Measurements from ENCODE around the gene PTPRN2. TPM values are rescaled to one million over a fixed set of nuclear protein-coding genes. Genes with fewer than 3 reads are reported as not detected.

PTPRN2 gene
- polyA plus RNA-seq, 6 donors from 2014 or later, result 1.4 to 4.6 (median 3.8) TPM

GRCh38 chr7:158120716-158121115 is 466.9 kb downstream of the PTPRN2 start:
- no peaks in the 10 kb centered on the region for H3K27me3 Mint-ChIP-seq
- no peak overlapping the region for H3K27ac Mint-ChIP-seq
- H3K9me3 Mint-ChIP-seq, result peaks cover 6 to 54% (median 37%) of the 10 kb centered on the region in 7 donors
- H3K4me3 Mint-ChIP-seq, result no peak overlapping the region
- H3K36me3 Mint-ChIP-seq, result peaks cover 5 to 16% of the 10 kb centered on the region in 2 donors
- H3K4me1 Mint-ChIP-seq, result no peaks in the 10 kb centered on the region
- DNase-seq (no peak), ATAC-seq (ENCODE audit: low read depth in 2 of 2) (no peak)

DNA sequence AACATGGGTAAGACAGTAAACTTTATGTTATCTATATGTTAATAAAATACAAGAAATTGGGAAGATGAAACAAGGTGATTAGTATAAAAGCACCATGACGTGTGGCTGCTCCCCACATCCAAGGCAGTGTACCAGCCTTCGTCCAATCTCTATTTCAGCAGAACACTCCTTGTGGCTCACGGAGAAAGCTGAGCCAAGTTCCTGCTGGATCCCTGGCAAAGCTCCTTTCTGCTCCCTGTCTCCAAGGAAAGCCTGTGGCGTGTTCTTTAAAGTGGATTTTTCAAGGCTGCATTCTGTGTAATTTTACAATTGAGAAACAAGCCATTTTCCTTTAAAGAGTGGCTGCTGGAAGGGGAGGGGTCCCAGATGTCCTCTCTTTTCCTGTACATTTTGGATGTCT is 467.3 kb downstream of the PTPRN2 start:
- H3K9me3 Mint-ChIP-seq, result peaks cover 6 to 54% (median 40%) of the 10 kb centered on the region in 7 donors
- H3K36me3 Mint-ChIP-seq, result peaks cover 7 to 16% of the 10 kb centered on the region in 2 donors
- ATAC-seq (ENCODE audit: low read depth in 2 of 2), result no peak
- no peak for DNase-seq
- H3K4me3 Mint-ChIP-seq, result no peak overlapping the region
- H3K27me3 Mint-ChIP-seq, result no peaks in the 10 kb centered on the region
- no peaks in the 10 kb centered on the region for H3K4me1 Mint-ChIP-seq
- H3K27ac Mint-ChIP-seq, result no peak overlapping the region

DNA sequence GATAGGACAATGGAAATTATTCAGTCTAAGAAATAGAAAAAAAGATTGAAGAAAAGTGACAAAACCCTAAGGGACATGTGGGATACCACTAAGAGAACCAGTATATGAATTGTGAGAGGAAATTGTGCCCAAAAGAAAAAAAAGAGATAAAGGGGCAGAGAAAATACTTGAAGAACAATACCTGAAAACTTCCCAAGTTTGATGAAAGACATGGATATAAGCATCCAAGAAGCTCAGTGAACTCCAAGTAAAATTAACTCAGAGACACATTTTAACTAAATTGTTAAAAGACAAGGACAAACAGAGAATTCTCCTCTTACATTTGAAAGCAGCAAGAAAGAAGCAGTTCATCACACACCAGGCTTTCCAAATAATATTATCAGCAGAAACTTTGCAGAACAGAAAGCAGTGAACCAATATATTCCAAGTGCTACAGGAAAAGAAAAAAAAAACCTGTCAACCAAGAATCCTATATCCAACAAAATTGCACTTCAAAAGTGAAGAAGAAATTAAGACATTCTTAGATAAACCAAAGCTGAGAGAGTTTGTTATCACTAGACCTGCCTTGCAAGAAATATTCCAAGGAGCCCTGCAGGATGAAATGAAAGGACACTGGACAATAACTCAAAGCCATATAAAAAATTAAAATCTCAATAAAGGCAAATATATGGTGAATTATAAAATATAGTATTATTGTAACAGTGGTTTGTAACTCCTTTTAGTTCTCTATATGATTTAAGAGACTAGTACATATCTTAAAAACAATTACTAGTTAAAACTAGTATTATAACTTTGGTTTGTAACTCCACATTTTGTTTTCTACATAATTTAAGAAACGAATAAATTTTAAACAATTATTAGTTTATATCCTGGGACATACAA is 470.0 kb downstream of the PTPRN2 start:
- no peak for ATAC-seq (ENCODE audit: low read depth in 2 of 2)
- H3K9me3 Mint-ChIP-seq, result peaks cover 20 to 66% (median 46%) of the 10 kb centered on the region in 7 donors
- no peak overlapping the region for H3K4me3 Mint-ChIP-seq
- peaks cover 0 to 4% (median 0%) of the 10 kb centered on the region in 3 donors for H3K4me1 Mint-ChIP-seq
- H3K27me3 Mint-ChIP-seq, result no peaks in the 10 kb centered on the region
- no peak overlapping the region for H3K27ac Mint-ChIP-seq
- no peak for DNase-seq
- H3K36me3 Mint-ChIP-seq, result peaks cover 15 to 24% of the 10 kb centered on the region in 2 donors

GRCh38 chr7:158116235-158116634 is 471.4 kb downstream of the PTPRN2 start:
- ATAC-seq (ENCODE audit: low read depth in 2 of 2) (no peak), DNase-seq (no peak)
- no peak overlapping the region for H3K27ac Mint-ChIP-seq
- H3K36me3 Mint-ChIP-seq, result peaks cover 15 to 32% of the 10 kb centered on the region in 2 donors
- H3K27me3 Mint-ChIP-seq, result no peaks in the 10 kb centered on the region
- H3K9me3 Mint-ChIP-seq, result peaks cover 23 to 69% (median 40%) of the 10 kb centered on the region in 7 donors
- H3K4me3 Mint-ChIP-seq, result no peak overlapping the region
- peaks cover 0 to 4% (median 0%) of the 10 kb centered on the region in 3 donors for H3K4me1 Mint-ChIP-seq

- ATAC-seq (ENCODE audit: low read depth in 2 of 2), result no peak
- Mint-ChIP-seq H3K36me3 (peaks cover 10 to 32% of the 10 kb centered on the region in 2 donors), H3K4me3 (no peak overlapping the region), H3K27me3 (no peaks in the 10 kb centered on the region), H3K9me3 (peaks cover 25 to 61% (median 41%) of the 10 kb centered on the region in 7 donors), H3K27ac (peak overlapping the region in 1 of 6 donors; percentile 8), H3K4me1 (peaks cover 0 to 4% (median 0%) of the 10 kb centered on the region in 3 donors)
- DNase-seq, result no peak
Observed at GRCh38 chr7:158114056-158114850, 473.4 kb downstream of the PTPRN2 start.

DNA sequence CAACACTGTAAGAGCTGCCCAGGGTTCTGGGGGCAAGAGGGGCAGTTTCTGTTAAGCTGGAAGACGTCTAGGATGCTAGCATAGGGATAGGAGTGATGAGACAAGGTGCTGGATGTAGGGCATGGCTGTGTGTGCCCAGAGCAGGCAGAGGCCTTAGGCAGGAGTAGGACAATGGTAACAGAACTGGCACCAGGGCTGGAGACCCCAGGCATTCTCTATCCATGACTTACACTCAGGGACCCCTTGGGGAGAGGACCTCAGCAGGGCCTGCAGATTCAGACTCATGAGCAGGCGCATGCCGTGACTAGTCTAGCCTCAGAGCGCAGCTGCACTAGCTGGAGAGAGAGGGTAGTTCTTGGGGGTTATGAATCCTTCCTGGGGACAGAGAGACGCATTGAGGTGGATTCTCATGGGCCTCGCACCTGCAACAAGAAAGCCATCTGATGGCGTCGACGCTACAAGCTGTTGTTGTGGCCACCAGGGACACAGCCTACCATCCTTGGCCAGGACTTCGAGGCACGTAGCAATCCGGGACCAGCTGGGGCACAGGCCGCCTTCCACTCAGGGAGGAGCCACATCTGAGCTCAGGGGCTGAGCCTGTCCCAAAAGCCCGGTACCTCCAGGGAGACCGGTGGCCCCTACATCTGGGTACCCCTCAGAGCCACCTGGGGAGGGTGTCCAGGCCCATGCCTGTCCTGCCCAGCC is 474.1 kb downstream of the PTPRN2 start:
- ATAC-seq (ENCODE audit: low read depth in 2 of 2) (no peak), DNase-seq (no peak)
- Mint-ChIP-seq H3K36me3 (peaks cover 10 to 31% of the 10 kb centered on the region in 2 donors), H3K27ac (no peak overlapping the region), H3K4me3 (no peak overlapping the region), H3K4me1 (peaks cover 0 to 4% (median 0%) of the 10 kb centered on the region in 3 donors), H3K9me3 (peaks cover 24 to 55% (median 37%) of the 10 kb centered on the region in 7 donors), H3K27me3 (no peaks in the 10 kb centered on the region)

- no peak for DNase-seq
- H3K9me3 Mint-ChIP-seq, result peaks cover 24 to 48% (median 36%) of the 10 kb centered on the region in 7 donors
- H3K27ac Mint-ChIP-seq, result peak overlapping the region in 1 of 6 donors; percentile 44
- ATAC-seq (ENCODE audit: low read depth in 2 of 2), result no peak
- H3K4me3 Mint-ChIP-seq, result no peak overlapping the region
- H3K36me3 Mint-ChIP-seq, result peaks cover 10 to 31% of the 10 kb centered on the region in 2 donors
- no peaks in the 10 kb centered on the region for H3K27me3 Mint-ChIP-seq
- H3K4me1 Mint-ChIP-seq, result peaks cover 0 to 4% (median 0%) of the 10 kb centered on the region in 3 donors
Observed at GRCh38 chr7:158112571-158113320, 474.9 kb downstream of the PTPRN2 start.

DNA sequence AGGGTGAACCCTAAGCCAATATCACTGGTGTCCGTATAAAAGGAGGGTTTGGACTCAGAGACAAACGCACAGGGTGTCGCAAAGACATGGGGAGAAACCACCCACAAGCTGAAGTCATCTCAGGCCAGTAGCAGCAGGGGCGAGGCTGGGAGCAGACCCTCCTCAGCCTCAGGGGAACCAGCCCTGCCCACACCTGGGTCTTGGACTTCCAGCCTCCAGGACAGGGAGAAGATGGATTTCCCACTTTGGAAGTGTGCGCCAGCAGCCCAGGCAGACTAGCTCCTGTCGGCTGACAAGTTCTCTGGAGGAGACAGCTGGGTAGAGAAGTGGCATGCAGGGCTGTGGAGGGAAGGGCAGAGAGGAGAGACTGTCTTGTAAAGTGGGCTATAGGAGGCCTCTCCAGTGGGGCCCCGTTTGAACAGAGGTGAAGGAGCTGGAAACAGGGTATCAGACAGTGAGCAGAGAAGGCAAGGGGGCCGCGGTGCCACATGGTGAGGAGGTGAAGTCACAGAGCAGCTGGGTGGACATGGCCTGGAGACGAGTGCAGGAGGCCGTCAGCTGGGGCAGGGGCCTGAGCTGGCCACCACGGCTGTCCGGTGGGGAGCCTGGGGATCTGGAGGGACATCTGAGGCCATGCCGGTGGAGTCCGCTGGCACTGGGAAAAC is 475.6 kb downstream of the PTPRN2 start:
- no peak overlapping the region for H3K4me3 Mint-ChIP-seq
- peak overlapping the region in 1 of 6 donors; percentile 76 for H3K27ac Mint-ChIP-seq
- DNase-seq, result no peak
- ATAC-seq (ENCODE audit: low read depth in 2 of 2), result no peak
- peaks cover 22 to 43% (median 30%) of the 10 kb centered on the region in 7 donors for H3K9me3 Mint-ChIP-seq
- H3K36me3 Mint-ChIP-seq, result peaks cover 10 to 29% of the 10 kb centered on the region in 2 donors
- H3K27me3 Mint-ChIP-seq, result no peaks in the 10 kb centered on the region
- H3K4me1 Mint-ChIP-seq, result peaks cover 0 to 4% (median 0%) of the 10 kb centered on the region in 3 donors

DNA sequence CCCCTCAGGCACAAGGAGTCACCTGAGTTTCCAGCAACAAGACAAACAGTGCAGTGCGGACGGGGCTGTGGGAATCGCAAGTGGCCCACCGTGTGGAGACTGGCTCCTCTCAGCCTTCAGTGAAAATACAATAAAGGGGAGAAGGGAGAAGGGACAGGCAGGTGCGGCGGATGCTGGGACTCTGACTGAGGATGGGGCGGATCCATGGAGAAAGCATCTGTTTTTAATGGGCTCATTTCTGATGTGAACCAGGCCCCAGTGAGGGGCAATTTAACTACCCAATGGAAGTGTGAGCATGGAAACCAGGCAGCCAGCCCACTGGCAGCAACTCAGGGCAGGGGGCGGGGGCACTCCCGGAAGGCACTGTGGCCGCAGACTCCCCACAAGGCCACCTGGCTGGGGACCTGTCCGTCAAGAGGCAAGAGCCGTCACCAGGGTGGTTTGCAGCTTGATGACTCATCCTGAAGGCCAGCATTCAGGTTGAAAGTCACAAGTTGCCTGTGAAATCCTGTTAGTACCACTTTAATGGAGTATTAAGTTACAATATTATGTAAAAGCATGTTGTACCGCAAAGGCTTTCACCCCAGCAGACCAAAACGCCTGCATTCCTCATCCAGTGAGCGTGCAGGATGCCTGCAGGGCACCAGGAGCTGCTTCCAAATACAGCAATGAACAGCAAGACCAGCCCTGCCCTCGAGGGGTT is 476.4 kb downstream of the PTPRN2 start:
- DNase-seq, result no peak
- no peak for ATAC-seq (ENCODE audit: low read depth in 2 of 2)
- Mint-ChIP-seq H3K27me3 (no peaks in the 10 kb centered on the region), H3K9me3 (peaks cover 17 to 40% (median 28%) of the 10 kb centered on the region in 7 donors), H3K4me1 (peaks cover 0 to 4% (median 0%) of the 10 kb centered on the region in 3 donors), H3K27ac (no peak overlapping the region), H3K36me3 (peaks cover 10 to 24% of the 10 kb centered on the region in 2 donors), H3K4me3 (no peak overlapping the region)

GRCh38 chr7:158110661-158111048 is 477.0 kb downstream of the PTPRN2 start:
- peaks cover 10 to 24% of the 10 kb centered on the region in 2 donors for H3K36me3 Mint-ChIP-seq

DNA sequence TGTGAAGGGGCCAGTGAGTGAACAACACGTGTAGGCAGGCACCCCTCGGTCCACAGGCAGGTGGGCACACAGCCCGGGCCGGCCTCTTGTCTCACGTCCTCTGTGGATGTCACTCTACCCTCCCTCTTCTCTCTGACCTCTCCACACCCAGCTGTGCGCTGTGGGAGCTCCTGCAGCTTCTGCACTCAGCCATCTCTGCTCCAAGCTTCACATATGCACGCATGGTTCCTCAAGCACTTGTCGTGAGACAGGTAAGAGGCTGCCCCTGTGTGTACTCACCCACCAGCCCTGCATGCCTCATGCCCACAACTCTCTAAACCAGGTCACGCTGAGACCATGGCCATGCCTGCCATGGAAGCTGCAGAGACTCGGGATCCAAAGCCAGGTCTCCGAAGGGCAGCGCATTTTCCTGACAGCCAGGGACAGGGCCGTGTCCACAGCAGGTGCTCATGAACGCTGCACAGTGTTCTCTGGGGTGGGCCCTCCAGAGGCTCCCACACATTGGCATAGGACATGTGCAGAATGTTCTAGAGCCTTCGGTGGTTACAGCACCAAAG is 477.5 kb downstream of the PTPRN2 start:
- H3K9me3 Mint-ChIP-seq, result peaks cover 11 to 39% (median 22%) of the 10 kb centered on the region in 7 donors
- ATAC-seq (ENCODE audit: low read depth in 2 of 2) (no peak), DNase-seq (no peak)
- H3K4me3 Mint-ChIP-seq, result no peak overlapping the region
- no peaks in the 10 kb centered on the region for H3K27me3 Mint-ChIP-seq
- peaks cover 5 to 24% of the 10 kb centered on the region in 2 donors for H3K36me3 Mint-ChIP-seq
- peaks cover 0 to 4% (median 0%) of the 10 kb centered on the region in 3 donors for H3K4me1 Mint-ChIP-seq
- H3K27ac Mint-ChIP-seq, result no peak overlapping the region

More at GRCh38 chr7:158110661-158111048, 477.0 kb downstream of the PTPRN2 start:
- ATAC-seq (ENCODE audit: low read depth in 2 of 2) (no peak), DNase-seq (no peak)
- H3K4me1 Mint-ChIP-seq, result peaks cover 0 to 4% (median 0%) of the 10 kb centered on the region in 3 donors
- H3K4me3 Mint-ChIP-seq, result no peak overlapping the region
- no peaks in the 10 kb centered on the region for H3K27me3 Mint-ChIP-seq
- H3K9me3 Mint-ChIP-seq, result peaks cover 15 to 40% (median 27%) of the 10 kb centered on the region in 7 donors
- peak overlapping the region in 1 of 6 donors; percentile 17 for H3K27ac Mint-ChIP-seq
